Esophagus squamous epithelium (tissue), 4 donors: Measurements from ENCODE around the gene PSMB10.

Source experiments
- POLR2A ChIP-seq, 4 donors: fragments of 450-650 bp; IDR thresholded peaks; one replicate each; pipeline ENCODE4 v1.6.1; 2017; ENCODE audit warnings: antibody characterized with exemption in 4 of 4, mild to moderate bottlenecking in 4 of 4, moderate library complexity in 3 of 4
- TF ChIP-seq, protein P1 (sequence below), 6 experiments: fragments of 450-650 bp in 4 of 6; fragments of 200-600 bp in 2 of 6; sonication (generic) in 2 of 6; IDR thresholded peaks; one replicate each; pipeline ENCODE4 v1.5.1; 2016 to 2019; ENCODE audit warnings: antibody characterized with exemption in 6 of 6, mild to moderate bottlenecking in 4 of 6, moderate library complexity in 4 of 6

DNA sequence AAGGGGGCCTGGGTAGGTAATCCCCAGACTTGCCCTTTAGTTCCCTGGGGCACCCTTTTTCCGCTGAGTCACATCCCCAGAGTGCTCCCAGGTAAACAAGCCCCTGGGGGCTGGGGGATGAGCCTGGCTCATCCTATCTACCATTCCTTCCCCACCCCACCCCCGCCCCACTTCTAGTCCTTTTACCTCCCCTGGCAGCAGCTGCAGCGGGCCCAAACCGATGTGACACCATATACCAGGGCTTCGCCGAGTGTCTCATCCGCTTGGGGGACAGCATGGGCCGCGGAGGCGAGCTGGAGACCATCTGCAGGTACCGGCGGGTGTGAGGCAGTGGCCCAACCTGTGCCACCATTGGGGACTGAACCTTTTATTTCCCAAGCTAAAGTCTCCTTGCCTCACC lies 51.1 kb downstream of the PSMB10 start:
- TF ChIP-seq, protein P1, sequence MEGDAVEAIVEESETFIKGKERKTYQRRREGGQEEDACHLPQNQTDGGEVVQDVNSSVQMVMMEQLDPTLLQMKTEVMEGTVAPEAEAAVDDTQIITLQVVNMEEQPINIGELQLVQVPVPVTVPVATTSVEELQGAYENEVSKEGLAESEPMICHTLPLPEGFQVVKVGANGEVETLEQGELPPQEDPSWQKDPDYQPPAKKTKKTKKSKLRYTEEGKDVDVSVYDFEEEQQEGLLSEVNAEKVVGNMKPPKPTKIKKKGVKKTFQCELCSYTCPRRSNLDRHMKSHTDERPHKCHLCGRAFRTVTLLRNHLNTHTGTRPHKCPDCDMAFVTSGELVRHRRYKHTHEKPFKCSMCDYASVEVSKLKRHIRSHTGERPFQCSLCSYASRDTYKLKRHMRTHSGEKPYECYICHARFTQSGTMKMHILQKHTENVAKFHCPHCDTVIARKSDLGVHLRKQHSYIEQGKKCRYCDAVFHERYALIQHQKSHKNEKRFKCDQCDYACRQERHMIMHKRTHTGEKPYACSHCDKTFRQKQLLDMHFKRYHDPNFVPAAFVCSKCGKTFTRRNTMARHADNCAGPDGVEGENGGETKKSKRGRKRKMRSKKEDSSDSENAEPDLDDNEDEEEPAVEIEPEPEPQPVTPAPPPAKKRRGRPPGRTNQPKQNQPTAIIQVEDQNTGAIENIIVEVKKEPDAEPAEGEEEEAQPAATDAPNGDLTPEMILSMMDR (IDR thresholded peaks at IDR 0.05), result no peak
- TF ChIP-seq POLR2A (IDR thresholded peaks at IDR 0.05), result no peak
